GM06990 (cell line): ENCODE results near the gene RCN1.

Experiments
- DNase-seq: peaks from one replicate; pipeline ENCODE4 v3.0.0-alpha.2; 2011; ENCODE audit not compliant: insufficient read length; ENCODE audit errors: extremely low read depth
- H3K27me3 ChIP-seq: replicated peaks from 2 replicates; pipeline ENCODE4 v1.6.0; 2011; ENCODE audit warnings: low read length; ENCODE audit not compliant: control insufficient read depth, insufficient read depth
- H3K36me3 ChIP-seq: 2 replicates; pipeline ENCODE4 v1.5.1; 2011; ENCODE audit warnings: low read length; ENCODE audit not compliant: control insufficient read depth, insufficient read depth
- H3K4me3 ChIP-seq: replicated peaks from 2 replicates; pipeline ENCODE4 v1.5.1; 2011; ENCODE audit warnings: low read depth, mild to moderate bottlenecking, control low read depth, low read length
- CTCF ChIP-seq: IDR thresholded peaks from 2 replicates; pipeline ENCODE4 v1.5.1; 2011; ENCODE audit warnings: low read length, control low read depth, mild to moderate bottlenecking, inconsistent platforms; ENCODE audit not compliant: insufficient read depth, poor library complexity, severe bottlenecking

RCN1 gene

DNA sequence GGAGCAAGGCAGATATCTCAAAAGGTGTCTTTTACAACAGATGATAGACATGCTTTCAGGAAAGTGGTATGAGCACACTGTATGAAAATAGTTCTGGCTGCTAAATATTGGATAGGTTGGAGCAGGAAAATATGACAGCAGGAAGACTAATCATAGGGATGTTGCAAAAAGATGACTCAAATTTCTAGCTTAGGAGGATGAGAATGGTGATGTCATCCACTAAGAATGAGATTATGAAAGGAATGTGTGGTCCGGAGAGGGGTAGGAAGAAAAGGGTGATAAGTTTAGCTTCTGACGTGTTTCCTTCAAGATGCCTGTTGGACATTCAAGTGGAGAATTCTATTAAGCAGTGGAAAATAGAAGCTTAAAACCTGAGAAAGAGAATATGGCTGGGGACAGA is 46.4 kb downstream of the RCN1 start:
- no peak for DNase-seq
- Histone ChIP-seq H3K36me3 (no peaks in the 10 kb centered on the region), H3K4me3 (no peak overlapping the region), H3K27me3 (no peaks in the 10 kb centered on the region)
- no peak for TF ChIP-seq CTCF

GRCh38 chr11:32137869-32138268 is 47.0 kb downstream of the RCN1 start:
- no peak for TF ChIP-seq CTCF
- Histone ChIP-seq H3K4me3 (no peak overlapping the region), H3K27me3 (no peaks in the 10 kb centered on the region), H3K36me3 (no peaks in the 10 kb centered on the region)
- DNase-seq = no peak

DNA sequence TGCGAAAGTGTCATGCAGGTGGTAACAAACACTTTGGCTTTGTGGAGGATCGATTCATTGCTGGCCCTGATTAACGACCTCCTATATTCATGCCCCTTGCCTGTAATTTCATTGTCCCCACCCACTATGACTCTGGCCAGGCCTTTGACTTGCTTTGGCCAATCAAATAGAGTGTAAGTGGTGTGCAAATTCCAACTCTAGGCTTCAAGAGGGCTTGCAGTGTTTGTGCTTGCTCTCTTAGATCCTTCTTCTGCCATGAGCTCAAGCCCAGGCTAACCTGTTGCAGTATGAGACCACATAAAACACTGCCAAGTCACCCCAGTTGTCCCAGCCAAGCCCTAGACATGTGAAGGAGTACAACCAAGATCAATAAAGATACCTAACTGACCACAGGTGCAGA is 48.0 kb downstream of the RCN1 start:
- Histone ChIP-seq H3K4me3 (no peak overlapping the region), H3K27me3 (no peaks in the 10 kb centered on the region), H3K36me3 (no peaks in the 10 kb centered on the region)
- no peak for TF ChIP-seq CTCF
- DNase-seq = no peak

DNA sequence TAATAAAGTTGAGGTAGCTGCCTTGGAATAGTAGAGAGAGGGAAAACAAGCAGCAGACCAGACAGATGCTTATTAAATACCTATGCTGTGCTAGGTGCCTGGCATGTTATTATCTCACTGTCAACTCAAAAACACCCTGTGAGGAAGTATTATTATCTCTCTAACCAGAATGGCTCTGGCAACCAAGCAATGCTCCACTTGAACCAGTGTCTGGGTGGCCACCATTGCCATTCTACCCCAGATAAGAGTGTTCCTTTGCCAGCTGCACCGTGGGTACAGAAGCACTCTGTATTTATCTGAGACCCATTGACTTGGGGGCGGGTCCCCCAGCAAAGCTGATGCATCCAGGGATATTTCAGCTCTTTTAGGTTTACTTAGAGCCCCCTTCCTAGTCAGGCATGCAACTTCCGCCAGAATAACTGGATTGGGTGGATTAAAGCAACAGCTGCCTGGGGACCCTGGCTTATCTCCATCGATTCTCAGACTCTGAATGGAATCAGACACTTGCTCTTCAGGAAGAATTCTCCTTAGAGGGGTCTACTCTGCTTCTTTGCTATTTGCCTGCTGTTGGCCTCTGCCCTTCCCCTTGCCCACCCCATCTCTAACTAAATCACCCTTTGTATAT is 49.1 kb downstream of the RCN1 start:
- Histone ChIP-seq H3K27me3 (no peaks in the 10 kb centered on the region; the same call in 1 of the 2 replicates), H3K36me3 (no peaks in the 10 kb centered on the region), H3K4me3 (no peak overlapping the region)
- DNase-seq = no peak
- no peak for TF ChIP-seq CTCF

DNA sequence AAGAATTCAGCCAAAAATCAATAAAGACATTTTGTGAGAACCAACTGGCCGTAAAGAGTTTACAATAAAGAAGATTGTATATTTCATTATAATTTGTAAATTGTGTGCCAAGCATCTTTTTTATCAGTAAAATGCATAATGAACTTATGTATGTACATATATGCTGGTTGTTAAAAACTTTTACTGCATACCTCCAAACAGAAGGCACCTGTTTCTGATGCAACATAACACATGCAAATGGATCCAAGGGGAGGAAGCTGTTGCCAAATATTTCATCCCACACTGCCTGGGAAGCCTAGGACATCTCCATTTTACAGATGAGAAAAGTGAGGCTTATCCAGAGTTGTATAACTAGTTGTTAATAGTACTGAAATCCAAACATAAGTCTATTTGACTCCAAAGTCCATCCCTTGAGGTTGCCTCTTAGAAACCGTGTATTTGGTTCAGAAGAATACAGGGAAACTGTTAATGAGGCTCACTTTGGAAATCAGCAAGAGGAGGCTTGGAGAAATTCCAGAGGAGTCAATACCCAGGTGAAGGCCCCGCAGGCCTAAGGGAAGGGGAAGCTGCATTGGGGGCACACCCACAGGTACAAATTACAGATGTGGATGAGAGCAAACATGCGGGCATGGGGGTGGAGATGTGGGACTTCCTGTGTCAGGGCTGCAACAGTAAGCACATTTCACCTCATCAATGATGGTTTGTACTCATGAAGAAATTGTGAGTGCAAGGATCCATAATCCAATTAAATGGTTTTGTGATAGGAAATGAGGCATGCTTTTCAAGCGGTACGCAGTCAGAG is 51.1 kb downstream of the RCN1 start:
- Histone ChIP-seq H3K4me3 (no peak overlapping the region), H3K27me3 (no peaks in the 10 kb centered on the region; the same call in 1 of the 2 replicates), H3K36me3 (no peaks in the 10 kb centered on the region)
- no peak for TF ChIP-seq CTCF
- no peak for DNase-seq
